ENCODE results near the gene C2orf68.

Gene C2orf68

DNA sequence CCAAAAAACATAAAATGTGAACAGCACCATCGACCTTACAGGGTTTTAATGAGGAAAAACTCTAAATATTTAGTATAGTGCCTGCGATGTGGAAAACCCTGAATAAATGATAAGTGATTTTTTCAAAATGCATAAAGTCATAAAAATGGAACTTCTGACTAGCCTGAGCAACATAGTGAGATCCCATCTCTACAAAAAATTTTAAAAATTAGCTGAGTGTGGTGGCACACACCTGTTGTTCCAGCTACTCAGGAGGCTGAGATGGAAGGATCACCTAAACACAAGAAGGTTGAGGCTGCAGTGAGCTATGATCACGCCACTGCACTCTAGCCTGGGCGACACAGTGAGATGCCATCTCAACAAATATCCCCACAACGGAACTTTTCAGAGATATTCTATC lies 54.7 kb downstream of the C2orf68 start:
- Histone ChIP-seq H4K20me1 (ENCODE audit: low read depth, low read length) (no peaks in the 10 kb centered on the region), H3K9me3 (ENCODE audit: insufficient read depth, low read length) (no peaks in the 10 kb centered on the region), H3K4me3 (ENCODE audit: insufficient read depth, low read length, poor library complexity, severe bottlenecking) (no peak overlapping the region), H2AFZ (ENCODE audit: low read depth, low read length, severe bottlenecking) (no peak overlapping the region), H3K9me2 (replicated peaks; ENCODE audit: insufficient read depth, low read length) (no peaks in the 10 kb centered on the region), H3K27ac (ENCODE audit: low read depth, low read length) (no peak overlapping the region), H3K36me3 (ENCODE audit: low read length) (no peaks in the 10 kb centered on the region; the same call in 1 of the 2 replicates), H3K4me2 (ENCODE audit: low read depth, low read length, poor library complexity, severe bottlenecking) (no peak overlapping the region), H3K9ac (ENCODE audit: low read length) (no peak overlapping the region), H3K79me2 (ENCODE audit: insufficient read depth, low read length) (peaks cover 25% of the 10 kb centered on the region), H3F3A (ENCODE audit: insufficient read depth) (no peaks in the 10 kb centered on the region), H3K27me3 (ENCODE audit: low read length) (no peaks in the 10 kb centered on the region)
- TF ChIP-seq, protein P1, sequence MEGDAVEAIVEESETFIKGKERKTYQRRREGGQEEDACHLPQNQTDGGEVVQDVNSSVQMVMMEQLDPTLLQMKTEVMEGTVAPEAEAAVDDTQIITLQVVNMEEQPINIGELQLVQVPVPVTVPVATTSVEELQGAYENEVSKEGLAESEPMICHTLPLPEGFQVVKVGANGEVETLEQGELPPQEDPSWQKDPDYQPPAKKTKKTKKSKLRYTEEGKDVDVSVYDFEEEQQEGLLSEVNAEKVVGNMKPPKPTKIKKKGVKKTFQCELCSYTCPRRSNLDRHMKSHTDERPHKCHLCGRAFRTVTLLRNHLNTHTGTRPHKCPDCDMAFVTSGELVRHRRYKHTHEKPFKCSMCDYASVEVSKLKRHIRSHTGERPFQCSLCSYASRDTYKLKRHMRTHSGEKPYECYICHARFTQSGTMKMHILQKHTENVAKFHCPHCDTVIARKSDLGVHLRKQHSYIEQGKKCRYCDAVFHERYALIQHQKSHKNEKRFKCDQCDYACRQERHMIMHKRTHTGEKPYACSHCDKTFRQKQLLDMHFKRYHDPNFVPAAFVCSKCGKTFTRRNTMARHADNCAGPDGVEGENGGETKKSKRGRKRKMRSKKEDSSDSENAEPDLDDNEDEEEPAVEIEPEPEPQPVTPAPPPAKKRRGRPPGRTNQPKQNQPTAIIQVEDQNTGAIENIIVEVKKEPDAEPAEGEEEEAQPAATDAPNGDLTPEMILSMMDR (IDR thresholded peaks at IDR 0.05; ENCODE audit: insufficient read depth, low read length, poor library complexity, severe bottlenecking): no peak
- no peak for TF ChIP-seq EZH2phosphoT487 (conservative IDR thresholded peaks at IDR 0.05; ENCODE audit: low read length)

All from SU-DHL-6 (cell line).